H9 (cell line): ENCODE data around the gene IWS1. TPM values are rescaled to one million over a fixed set of nuclear protein-coding genes. Genes with fewer than 3 reads are reported as not detected.

Experiments used
- DNase-seq: peaks from one replicate; pipeline ENCODE4 v3.0.0-alpha.2; 2017
- H2AFZ ChIP-seq: one replicate; pipeline ENCODE4 v1.6.1; 2013; ENCODE audit warnings: mild to moderate bottlenecking, low read length, control low read depth, moderate library complexity
- H2AK5ac ChIP-seq: 2 replicates; pipeline ENCODE4 v1.6.1; 2013; ENCODE audit warnings: low read length, control low read depth, mixed read lengths; ENCODE audit not compliant: insufficient read length
- H2BK120ac ChIP-seq: one replicate; pipeline ENCODE4 v1.6.1; 2013; ENCODE audit warnings: low read depth, mild to moderate bottlenecking, low read length, control low read depth, inconsistent platforms; ENCODE audit not compliant: poor library complexity, severe bottlenecking
- H2BK12ac ChIP-seq: 2 replicates; pipeline ENCODE4 v1.6.1; 2013; ENCODE audit warnings: low read length, control low read depth, mixed read lengths, low read depth; ENCODE audit not compliant: insufficient read length
- H2BK15ac ChIP-seq: 2 replicates; pipeline ENCODE4 v1.6.1; 2013; ENCODE audit warnings: low read depth, low read length, control low read depth
- H2BK20ac ChIP-seq: one replicate; pipeline ENCODE4 v1.6.1; 2013; ENCODE audit warnings: low read depth, mild to moderate bottlenecking, low read length, control low read depth, inconsistent platforms; ENCODE audit not compliant: poor library complexity, severe bottlenecking
- H2BK5ac ChIP-seq: 2 replicates; pipeline ENCODE4 v1.6.1; 2013; ENCODE audit warnings: low read length, control low read depth, mixed read lengths; ENCODE audit not compliant: insufficient read length
- H3K14ac ChIP-seq: 2 replicates; pipeline ENCODE4 v1.6.1; 2013; ENCODE audit warnings: low read length, control low read depth; ENCODE audit not compliant: insufficient read depth
- H3K18ac ChIP-seq: 2 replicates; pipeline ENCODE4 v1.6.1; 2013; ENCODE audit warnings: low read depth, mild to moderate bottlenecking, mixed read lengths, low read length, control low read depth; ENCODE audit not compliant: insufficient read length
- H3K23ac ChIP-seq: 2 replicates; pipeline ENCODE4 v1.6.1; 2013; ENCODE audit warnings: low read length, control low read depth, mixed read lengths, low read depth; ENCODE audit not compliant: insufficient read length
- H3K23me2 ChIP-seq: 2 replicates; pipeline ENCODE4 v1.6.1; 2013; ENCODE audit warnings: low read depth, mild to moderate bottlenecking, mixed read lengths, low read length, control low read depth; ENCODE audit not compliant: insufficient read length, poor library complexity, severe bottlenecking
- H3K27ac ChIP-seq: 2 replicates; pipeline ENCODE4 v1.5.1; 2013; ENCODE audit warnings: low read length, control low read depth, mixed read lengths, low read depth; ENCODE audit not compliant: insufficient read length
- H3K27me3 ChIP-seq: 2 replicates; pipeline ENCODE4 v1.6.1; 2013; ENCODE audit warnings: low read length, control low read depth, inconsistent platforms; ENCODE audit not compliant: insufficient read depth
- H3K4ac ChIP-seq: 2 replicates; pipeline ENCODE4 v1.6.1; 2013; ENCODE audit warnings: low read depth, mild to moderate bottlenecking, control low read depth, inconsistent platforms, low read length, moderate library complexity
- H3K4me1 ChIP-seq: 2 replicates; pipeline ENCODE4 v1.6.1; 2013; ENCODE audit warnings: low read length, control low read depth, inconsistent platforms; ENCODE audit not compliant: insufficient read depth
- H3K4me2 ChIP-seq: 2 replicates; pipeline ENCODE4 v1.6.1; 2013; ENCODE audit warnings: low read length, control low read depth, mixed read lengths; ENCODE audit not compliant: insufficient read length, insufficient read depth
- H3K56ac ChIP-seq: 2 replicates; pipeline ENCODE4 v1.6.1; 2013; ENCODE audit warnings: low read depth, mild to moderate bottlenecking, mixed read lengths, low read length, control low read depth; ENCODE audit not compliant: insufficient read length
- H3K79me1 ChIP-seq: 2 replicates; pipeline ENCODE4 v1.6.1; 2013; ENCODE audit warnings: low read depth, mild to moderate bottlenecking, moderate library complexity, low read length, control low read depth, inconsistent platforms; ENCODE audit not compliant: insufficient read depth, poor library complexity, severe bottlenecking
- H3K79me2 ChIP-seq: 2 replicates; pipeline ENCODE4 v1.6.1; 2013; ENCODE audit warnings: low read length, control low read depth, inconsistent platforms; ENCODE audit not compliant: insufficient read depth
- H3K9ac ChIP-seq: 2 replicates; pipeline ENCODE4 v1.6.1; 2013; ENCODE audit warnings: low read length, control low read depth, mixed read lengths; ENCODE audit not compliant: insufficient read length; ENCODE audit errors: extremely low read depth
- H3K9me3 ChIP-seq: one replicate; pipeline ENCODE4 v1.6.1; 2013; ENCODE audit warnings: low read depth, low read length, inconsistent platforms; ENCODE audit not compliant: control insufficient read depth
- H3T11ph ChIP-seq: one replicate; pipeline ENCODE4 v1.6.1; 2013; ENCODE audit warnings: mild to moderate bottlenecking, low read length, control low read depth, inconsistent platforms
- H4K20me1 ChIP-seq: one replicate; pipeline ENCODE4 v1.6.1; 2013; ENCODE audit not compliant: control insufficient read depth, insufficient read length, insufficient read depth
- H4K5ac ChIP-seq: 2 replicates; pipeline ENCODE4 v1.6.1; 2013; ENCODE audit warnings: low read depth, mild to moderate bottlenecking, mixed read lengths, low read length, control low read depth; ENCODE audit not compliant: insufficient read length
- H4K8ac ChIP-seq: replicated peaks from 2 replicates; pipeline ENCODE4 v1.6.1; 2013; ENCODE audit warnings: low read length, control low read depth, mixed read lengths, low read depth; ENCODE audit not compliant: insufficient read length
- H4K91ac ChIP-seq: 2 replicates; pipeline ENCODE4 v1.6.1; 2013; ENCODE audit warnings: low read depth, mild to moderate bottlenecking, moderate library complexity, mixed read lengths, low read length, control low read depth; ENCODE audit not compliant: insufficient read length
- H3K27ac Mint-ChIP-seq, 3 experiments: 2 replicates in 2 of 3; 3 replicates in 1 of 3; pipeline ENCODE4 v1.8.0; 2020 to 2021; ENCODE audit warnings: mixed read lengths in 3 of 3, mild to moderate bottlenecking in 1 of 3, moderate library complexity in 1 of 3
- H3K27me3 Mint-ChIP-seq: 2 replicates; pipeline ENCODE4 v1.8.0; 2021; ENCODE audit warnings: low read depth, mild to moderate bottlenecking, moderate library complexity, mixed read lengths
- H3K36me3 Mint-ChIP-seq, 3 experiments: 2 replicates in 2 of 3; 3 replicates in 1 of 3; pipeline ENCODE4 v1.8.0; 2020 to 2021; ENCODE audit warnings: low read depth in 3 of 3, mixed read lengths in 3 of 3; ENCODE audit not compliant: insufficient read depth in 1 of 3
- H3K4me1 Mint-ChIP-seq, 2 experiments: 2 replicates each; pipeline ENCODE4 v1.8.0; 2020; ENCODE audit warnings: mixed read lengths in 2 of 2
- H3K4me3 Mint-ChIP-seq, 2 experiments: 2 replicates in 1 of 2; 3 replicates in 1 of 2; pipeline ENCODE4 v1.8.0; 2020 to 2021; ENCODE audit warnings: mild to moderate bottlenecking in 2 of 2, mixed read lengths in 2 of 2, moderate library complexity in 1 of 2
- H3K9me3 Mint-ChIP-seq, 2 experiments: 2 replicates in 1 of 2; 3 replicates in 1 of 2; pipeline ENCODE4 v1.8.0; 2020; ENCODE audit warnings: mild to moderate bottlenecking in 2 of 2, mixed read lengths in 2 of 2, moderate library complexity in 1 of 2
- WGBS: extraction: QIAGEN DNeasy Blood & Tissue Kit; methylation state at CpG from one replicate; pipeline ENCODE4 v1.1.7; 2013; ENCODE audit warnings: missing lambda C conversion rate, low lambda C conversion rate, mixed read lengths; ENCODE audit not compliant: insufficient read length; ENCODE audit errors: extremely low coverage; 5-methylcytosine and 5-hydroxymethylcytosine counted together
- total RNA-seq: library from RNA; stranded (reverse); gene quantifications from 2 replicates; pipeline ENCODE4 v1.2.1, GENCODE V29; 2021
- TF ChIP-seq, protein P1 (sequence below): fragments of 200-600 bp; sonication (generic); conservative IDR thresholded peaks from 3 replicates; pipeline ENCODE4 v1.8.0; 2021; ENCODE audit warnings: antibody characterized with exemption, mild to moderate bottlenecking

IWS1 gene
- total RNA-seq, 1 experiment from 2014 or later, result 66.2 TPM

- Histone ChIP-seq H3T11ph (no peak overlapping the region), H2BK12ac (no peak overlapping the region), H3K18ac (no peak overlapping the region), H3K56ac (no peak overlapping the region), H4K8ac (no peak overlapping the region), H2BK120ac (no peak overlapping the region), H3K23ac (no peak overlapping the region), H2BK15ac (no peak overlapping the region), H3K9ac (no peak overlapping the region), H3K27ac (no peak overlapping the region), H3K23me2 (no peaks in the 10 kb centered on the region), H3K4ac (no peak overlapping the region), H3K79me1 (peaks cover 6% of the 10 kb centered on the region), H4K5ac (no peak overlapping the region), H4K91ac (no peak overlapping the region), H2BK20ac (peak overlapping the region; percentile 45), H3K9me3 (no peaks in the 10 kb centered on the region), H3K27me3 (no peaks in the 10 kb centered on the region), H3K4me1 (no peaks in the 10 kb centered on the region), H4K20me1 (no peaks in the 10 kb centered on the region), H3K4me2 (no peak overlapping the region), H2AFZ (no peak overlapping the region), H3K79me2 (peaks cover 34% of the 10 kb centered on the region), H3K14ac (no peak overlapping the region), H2BK5ac (no peak overlapping the region), H2AK5ac (no peak overlapping the region)
- Mint-ChIP-seq H3K4me1 (peaks cover 1 to 5% of the 10 kb centered on the region in 2 experiments; a peak in 3 of 4 replicates), H3K36me3 (peaks cover 11 to 25% (median 23%) of the 10 kb centered on the region in 3 experiments; a peak in 6 of 7 replicates), H3K27ac (peak overlapping the region in 2 of 3 experiments; percentile 4 to 50; a peak in 3 of 7 replicates), H3K4me3 (no peak overlapping the region), H3K27me3 (no peaks in the 10 kb centered on the region), H3K9me3 (no peaks in the 10 kb centered on the region)
- no peak for DNase-seq
- WGBS, result no CpG with 5 or more reads among the region's 3 CpGs
- TF ChIP-seq, protein P1, sequence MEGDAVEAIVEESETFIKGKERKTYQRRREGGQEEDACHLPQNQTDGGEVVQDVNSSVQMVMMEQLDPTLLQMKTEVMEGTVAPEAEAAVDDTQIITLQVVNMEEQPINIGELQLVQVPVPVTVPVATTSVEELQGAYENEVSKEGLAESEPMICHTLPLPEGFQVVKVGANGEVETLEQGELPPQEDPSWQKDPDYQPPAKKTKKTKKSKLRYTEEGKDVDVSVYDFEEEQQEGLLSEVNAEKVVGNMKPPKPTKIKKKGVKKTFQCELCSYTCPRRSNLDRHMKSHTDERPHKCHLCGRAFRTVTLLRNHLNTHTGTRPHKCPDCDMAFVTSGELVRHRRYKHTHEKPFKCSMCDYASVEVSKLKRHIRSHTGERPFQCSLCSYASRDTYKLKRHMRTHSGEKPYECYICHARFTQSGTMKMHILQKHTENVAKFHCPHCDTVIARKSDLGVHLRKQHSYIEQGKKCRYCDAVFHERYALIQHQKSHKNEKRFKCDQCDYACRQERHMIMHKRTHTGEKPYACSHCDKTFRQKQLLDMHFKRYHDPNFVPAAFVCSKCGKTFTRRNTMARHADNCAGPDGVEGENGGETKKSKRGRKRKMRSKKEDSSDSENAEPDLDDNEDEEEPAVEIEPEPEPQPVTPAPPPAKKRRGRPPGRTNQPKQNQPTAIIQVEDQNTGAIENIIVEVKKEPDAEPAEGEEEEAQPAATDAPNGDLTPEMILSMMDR, result no peak
These were observed 17.7 kb downstream of the IWS1 start for GRCh38 chr2:127508631-127509034.
